Neural cell (in vitro differentiated cells): ENCODE results near the gene ATP8B3.

Experiments
- EP300 ChIP-seq: fragments of 450-650 bp; conservative IDR thresholded peaks from 2 replicates; pipeline ENCODE4 v1.6.1; 2014; ENCODE audit warnings: antibody characterized with exemption, mild to moderate bottlenecking, moderate library complexity; ENCODE audit not compliant: poor library complexity, severe bottlenecking
- MXI1 ChIP-seq: fragments of 450-650 bp; conservative IDR thresholded peaks from 2 replicates; pipeline ENCODE4 v1.6.1; 2014; ENCODE audit warnings: antibody characterized with exemption, mild to moderate bottlenecking; ENCODE audit not compliant: poor library complexity, severe bottlenecking
- RAD21 ChIP-seq: fragments of 450-650 bp; conservative IDR thresholded peaks from 2 replicates; pipeline ENCODE4 v1.6.1; 2014; ENCODE audit warnings: antibody characterized with exemption, mild to moderate bottlenecking, moderate library complexity
- SMC3 ChIP-seq: fragments of 450-650 bp; conservative IDR thresholded peaks from 2 replicates; pipeline ENCODE4 v1.6.1; 2014; ENCODE audit warnings: antibody characterized with exemption, mild to moderate bottlenecking, moderate library complexity; ENCODE audit not compliant: poor library complexity
- TF ChIP-seq, protein P1 (sequence below): fragments of 450-650 bp; IDR thresholded peaks from 2 replicates; pipeline ENCODE4 v1.5.1; 2014; ENCODE audit warnings: antibody characterized with exemption, mild to moderate bottlenecking, moderate library complexity; ENCODE audit not compliant: poor library complexity, severe bottlenecking
- TF ChIP-seq, protein P2 (sequence below): IDR thresholded peaks from 2 replicates; pipeline ENCODE4 v1.6.1; 2012; ENCODE audit warnings: borderline replicate concordance

DNA sequence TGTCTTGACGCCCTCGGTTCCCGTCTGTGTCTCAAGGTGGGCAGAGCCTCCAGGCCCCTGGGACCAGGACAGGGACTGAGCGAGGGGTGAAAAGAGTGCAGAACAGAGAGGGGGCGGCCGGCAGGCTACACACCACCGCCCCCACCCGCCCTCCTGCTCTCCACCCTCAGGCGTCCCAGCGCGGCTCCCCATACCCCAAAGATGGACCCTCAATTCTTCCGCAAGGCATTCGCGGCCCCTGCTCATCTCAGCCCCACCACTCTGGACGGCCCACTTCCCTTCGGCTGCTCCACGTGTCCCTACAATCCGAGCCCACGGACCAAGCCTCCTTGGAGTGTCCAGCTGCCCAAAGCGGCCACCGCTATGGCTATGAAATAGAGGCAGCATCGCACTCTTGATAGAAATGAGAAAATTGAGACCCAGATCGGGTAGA lies 49.5 kb upstream of the ATP8B3 start:
- no peak for TF ChIP-seq EP300
- TF ChIP-seq, protein P1, sequence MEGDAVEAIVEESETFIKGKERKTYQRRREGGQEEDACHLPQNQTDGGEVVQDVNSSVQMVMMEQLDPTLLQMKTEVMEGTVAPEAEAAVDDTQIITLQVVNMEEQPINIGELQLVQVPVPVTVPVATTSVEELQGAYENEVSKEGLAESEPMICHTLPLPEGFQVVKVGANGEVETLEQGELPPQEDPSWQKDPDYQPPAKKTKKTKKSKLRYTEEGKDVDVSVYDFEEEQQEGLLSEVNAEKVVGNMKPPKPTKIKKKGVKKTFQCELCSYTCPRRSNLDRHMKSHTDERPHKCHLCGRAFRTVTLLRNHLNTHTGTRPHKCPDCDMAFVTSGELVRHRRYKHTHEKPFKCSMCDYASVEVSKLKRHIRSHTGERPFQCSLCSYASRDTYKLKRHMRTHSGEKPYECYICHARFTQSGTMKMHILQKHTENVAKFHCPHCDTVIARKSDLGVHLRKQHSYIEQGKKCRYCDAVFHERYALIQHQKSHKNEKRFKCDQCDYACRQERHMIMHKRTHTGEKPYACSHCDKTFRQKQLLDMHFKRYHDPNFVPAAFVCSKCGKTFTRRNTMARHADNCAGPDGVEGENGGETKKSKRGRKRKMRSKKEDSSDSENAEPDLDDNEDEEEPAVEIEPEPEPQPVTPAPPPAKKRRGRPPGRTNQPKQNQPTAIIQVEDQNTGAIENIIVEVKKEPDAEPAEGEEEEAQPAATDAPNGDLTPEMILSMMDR, result no peak
- TF ChIP-seq, protein P2, sequence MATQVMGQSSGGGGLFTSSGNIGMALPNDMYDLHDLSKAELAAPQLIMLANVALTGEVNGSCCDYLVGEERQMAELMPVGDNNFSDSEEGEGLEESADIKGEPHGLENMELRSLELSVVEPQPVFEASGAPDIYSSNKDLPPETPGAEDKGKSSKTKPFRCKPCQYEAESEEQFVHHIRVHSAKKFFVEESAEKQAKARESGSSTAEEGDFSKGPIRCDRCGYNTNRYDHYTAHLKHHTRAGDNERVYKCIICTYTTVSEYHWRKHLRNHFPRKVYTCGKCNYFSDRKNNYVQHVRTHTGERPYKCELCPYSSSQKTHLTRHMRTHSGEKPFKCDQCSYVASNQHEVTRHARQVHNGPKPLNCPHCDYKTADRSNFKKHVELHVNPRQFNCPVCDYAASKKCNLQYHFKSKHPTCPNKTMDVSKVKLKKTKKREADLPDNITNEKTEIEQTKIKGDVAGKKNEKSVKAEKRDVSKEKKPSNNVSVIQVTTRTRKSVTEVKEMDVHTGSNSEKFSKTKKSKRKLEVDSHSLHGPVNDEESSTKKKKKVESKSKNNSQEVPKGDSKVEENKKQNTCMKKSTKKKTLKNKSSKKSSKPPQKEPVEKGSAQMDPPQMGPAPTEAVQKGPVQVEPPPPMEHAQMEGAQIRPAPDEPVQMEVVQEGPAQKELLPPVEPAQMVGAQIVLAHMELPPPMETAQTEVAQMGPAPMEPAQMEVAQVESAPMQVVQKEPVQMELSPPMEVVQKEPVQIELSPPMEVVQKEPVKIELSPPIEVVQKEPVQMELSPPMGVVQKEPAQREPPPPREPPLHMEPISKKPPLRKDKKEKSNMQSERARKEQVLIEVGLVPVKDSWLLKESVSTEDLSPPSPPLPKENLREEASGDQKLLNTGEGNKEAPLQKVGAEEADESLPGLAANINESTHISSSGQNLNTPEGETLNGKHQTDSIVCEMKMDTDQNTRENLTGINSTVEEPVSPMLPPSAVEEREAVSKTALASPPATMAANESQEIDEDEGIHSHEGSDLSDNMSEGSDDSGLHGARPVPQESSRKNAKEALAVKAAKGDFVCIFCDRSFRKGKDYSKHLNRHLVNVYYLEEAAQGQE, result no peak
- no peak for TF ChIP-seq MXI1
- no peak for TF ChIP-seq SMC3
- TF ChIP-seq RAD21, result no peak
